A549 (cell line): Measurements from ENCODE around the gene TNNI3K. TPM values are rescaled to one million over a fixed set of nuclear protein-coding genes. Genes with fewer than 3 reads are reported as not detected.

Source experiments
- ATAC-seq, 2 experiments: fragments of 200-7000 bp in 1 of 2; fragments of >200 bp in 1 of 2; cut with Nextera tagmentation in 1 of 2; cut with Tn5 transposase in 1 of 2; 3 replicates each; pipeline versions ENCODE4 v1.8.0 to v1.9.1; 2018 to 2020; ENCODE audit warnings: mild to moderate bottlenecking in 1 of 2, moderate library complexity in 1 of 2
- CTCF ChIA-PET: fragments of 300-600 bp; sonication (Branson Sonifier 250); formaldehyde crosslinking; extraction: SDS; loops from one replicate; lab custom pipeline; 2021; ENCODE audit warnings: antibody characterized with exemption, inconsistent platforms; lab: Yijun Ruan, JAX
- POLR2A ChIA-PET: fragments of 350-600 bp; formaldehyde crosslinking; extraction: SDS; loops from one replicate; lab custom pipeline; 2021; ENCODE audit warnings: antibody characterized with exemption, inconsistent platforms; lab: Yijun Ruan, JAX
- DNase-seq, 2 experiments: peaks; one replicate each; pipeline versions ENCODE4 v3.0.0 to v3.0.0-alpha.2; 2011 to 2016; ENCODE audit warnings: low read depth in 1 of 2, low spot score in 1 of 2
- FAIRE-seq: peaks from 2 replicates; lab custom pipeline; 2011; peaks lifted over from hg19 to GRCh38; lab: Jason Lieb, UNC
- H3K27ac ChIP-seq, 2 experiments: fragments of >200 bp; sonication (Bioruptor Twin); formaldehyde crosslinking; 3 replicates each; pipeline ENCODE4 v1.5.1; 2016 to 2017
- H3K4me1 ChIP-seq: fragments of >200 bp; sonication (Bioruptor Twin); formaldehyde crosslinking; 3 replicates; pipeline ENCODE4 v1.6.1; 2016
- H3K4me2 ChIP-seq: fragments of >200 bp; sonication (Bioruptor Twin); formaldehyde crosslinking; 3 replicates; pipeline ENCODE4 v1.6.1; 2016
- H3K4me3 ChIP-seq: fragments of >200 bp; sonication (Bioruptor Twin); formaldehyde crosslinking; 3 replicates; pipeline ENCODE4 v1.5.1; 2016
- H3K9me3 ChIP-seq: fragments of >200 bp; sonication (Bioruptor Twin); formaldehyde crosslinking; 3 replicates; pipeline ENCODE4 v1.6.1; 2016
- CEBPB ChIP-seq, 2 experiments: fragments of >200 bp in 1 of 2; sonication (Bioruptor Twin) in 1 of 2; formaldehyde crosslinking in 1 of 2; IDR thresholded peaks; 2 replicates each; pipeline ENCODE4 v1.6.1; 2012 to 2016
- EP300 ChIP-seq, 2 experiments: fragments of >200 bp; sonication (Bioruptor Twin); formaldehyde crosslinking; IDR thresholded peaks; 2 replicates in 1 of 2; 3 replicates in 1 of 2; pipeline ENCODE4 v1.6.1; 2016 to 2017
- FOSB ChIP-seq: fragments of 250-450 bp; sonication (Bioruptor Pico); IDR thresholded peaks from 2 replicates; pipeline ENCODE4 v1.5.0; 2020; ENCODE audit warnings: mild to moderate bottlenecking, moderate library complexity
- FOXS1 ChIP-seq: fragments of 250-450 bp; sonication (Bioruptor Pico); IDR thresholded peaks from 2 replicates; pipeline ENCODE4 v1.5.0; 2020; ENCODE audit warnings: mild to moderate bottlenecking, moderate library complexity
- HOXB5 ChIP-seq: fragments of 250-450 bp; sonication (Bioruptor Pico); IDR thresholded peaks from 2 replicates; pipeline ENCODE4 v1.5.0; 2020; ENCODE audit warnings: mild to moderate bottlenecking, moderate library complexity
- KDM1A ChIP-seq: fragments of 200-600 bp; sonication (generic); IDR thresholded peaks from 2 replicates; pipeline ENCODE4 v1.6.1; 2016; ENCODE audit warnings: low read depth, mild to moderate bottlenecking
- MAFK ChIP-seq: fragments of 450-650 bp; IDR thresholded peaks from 2 replicates; pipeline ENCODE4 v1.6.1; 2014; ENCODE audit not compliant: partially characterized antibody
- MYC ChIP-seq: IDR thresholded peaks from 2 replicates; pipeline ENCODE4 v1.6.1; 2012; ENCODE audit warnings: mild to moderate bottlenecking, inconsistent platforms, low read length, improper control_type of control experiment, borderline replicate concordance
- NFE2L2 ChIP-seq: fragments of 150-350 bp; conservative IDR thresholded peaks from 2 replicates; pipeline ENCODE4 v1.6.1; 2014; ENCODE audit warnings: low read length
- NPAS2 ChIP-seq: fragments of 250-450 bp; sonication (Bioruptor Pico); IDR thresholded peaks from 2 replicates; pipeline ENCODE4 v1.8.0; 2022; ENCODE audit warnings: mild to moderate bottlenecking, moderate library complexity, borderline replicate concordance
- RAD21 ChIP-seq, 2 experiments: fragments of >200 bp in 1 of 2; sonication (Bioruptor Twin) in 1 of 2; formaldehyde crosslinking in 1 of 2; IDR thresholded peaks in 1 of 2; conservative IDR thresholded peaks in 1 of 2; 2 replicates in 1 of 2; 3 replicates in 1 of 2; pipeline ENCODE4 v1.6.1; 2012 to 2018; ENCODE audit warnings: inconsistent platforms in 1 of 2
- RCOR1 ChIP-seq: fragments of 150-350 bp; IDR thresholded peaks from 2 replicates; pipeline ENCODE4 v1.6.1; 2014; ENCODE audit warnings: antibody characterized with exemption, low read length, low read depth
- RNF2 ChIP-seq: fragments of 200-600 bp; sonication (generic); IDR thresholded peaks from 2 replicates; pipeline ENCODE4 v1.6.1; 2016; ENCODE audit warnings: low read depth, mild to moderate bottlenecking, antibody characterized with exemption, moderate library complexity, borderline replicate concordance
- SMC3 ChIP-seq: fragments of >200 bp; sonication (Bioruptor Twin); formaldehyde crosslinking; IDR thresholded peaks from 3 replicates; pipeline ENCODE4 v1.6.1; 2018; ENCODE audit warnings: inconsistent platforms
- ZSCAN20 ChIP-seq: fragments of 250-450 bp; sonication (Bioruptor Pico); IDR thresholded peaks from 2 replicates; pipeline ENCODE4 v1.8.0; 2022; ENCODE audit warnings: mild to moderate bottlenecking, moderate library complexity
- WGBS: methylation state at CpG from one replicate; pipeline ENCODE4 v1.1.6; 2017; ENCODE audit errors: missing lambda C conversion rate; 5-methylcytosine and 5-hydroxymethylcytosine counted together
- polyA plus RNA-seq, 4 experiments: library from polyadenylated mRNA; depleted of rRNA in 3 of 4; stranded (reverse); fragments of >200 nt; fragmentation: RNase III in 1 of 4; extraction: RNeasy Plus Mini Kit Qiagen cat#74134 plus additional on column Dnase treatment in 1 of 4; gene quantifications; 2 replicates in 3 of 4; 3 replicates in 1 of 4; pipeline ENCODE4 v1.2.3, GENCODE V29; 2011 to 2017
- TF ChIP-seq, protein P1 (sequence below): fragments of 250-450 bp; sonication (Bioruptor Pico); IDR thresholded peaks from 2 replicates; pipeline ENCODE4 v1.5.0; 2020; ENCODE audit warnings: low read depth, mild to moderate bottlenecking, moderate library complexity
- TF ChIP-seq, protein P2 (sequence below): fragments of 150-350 bp; IDR thresholded peaks from 2 replicates; pipeline ENCODE4 v1.6.1; 2014; ENCODE audit warnings: low read depth, mild to moderate bottlenecking, low read length

Gene TNNI3K
- polyA plus RNA-seq, 2 of the 4 experiments (the other 2 are of a cell fraction): 0.67 TPM; not detected in 1

DNA sequence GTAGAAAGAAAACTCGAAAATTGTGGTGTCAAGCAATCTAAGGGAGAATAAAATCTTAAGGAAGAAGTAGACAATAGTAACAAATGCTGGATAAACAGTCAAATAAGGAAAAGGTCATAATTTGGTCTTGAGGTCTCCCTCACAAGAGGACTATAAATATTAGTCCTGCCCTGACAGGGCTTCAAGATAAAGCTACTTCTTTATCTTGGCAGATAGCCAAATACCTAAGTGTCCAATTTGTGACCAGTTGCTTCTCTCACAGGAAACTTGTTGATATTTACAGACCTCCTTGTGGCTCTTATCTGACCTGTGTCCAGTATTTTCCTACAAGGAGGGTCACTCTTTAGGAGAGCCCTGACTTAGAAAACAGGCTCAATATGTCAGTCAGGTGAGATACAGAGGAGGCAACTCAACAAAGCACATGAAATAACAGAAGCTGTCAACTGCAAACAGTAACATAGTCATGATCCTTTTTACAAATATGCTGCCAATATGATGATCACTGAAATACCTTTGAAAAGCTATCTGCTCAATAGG is 88.8 kb downstream of the TNNI3K start (continued):
- no peak for TF ChIP-seq CEBPB (IDR thresholded peaks at IDR 0.05)
- TF ChIP-seq MYC: no peak
- TF ChIP-seq, protein P1, sequence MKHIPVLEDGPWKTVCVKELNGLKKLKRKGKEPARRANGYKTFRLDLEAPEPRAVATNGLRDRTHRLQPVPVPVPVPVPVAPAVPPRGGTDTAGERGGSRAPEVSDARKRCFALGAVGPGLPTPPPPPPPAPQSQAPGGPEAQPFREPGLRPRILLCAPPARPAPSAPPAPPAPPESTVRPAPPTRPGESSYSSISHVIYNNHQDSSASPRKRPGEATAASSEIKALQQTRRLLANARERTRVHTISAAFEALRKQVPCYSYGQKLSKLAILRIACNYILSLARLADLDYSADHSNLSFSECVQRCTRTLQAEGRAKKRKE: no peak
- TF ChIP-seq, protein P2, sequence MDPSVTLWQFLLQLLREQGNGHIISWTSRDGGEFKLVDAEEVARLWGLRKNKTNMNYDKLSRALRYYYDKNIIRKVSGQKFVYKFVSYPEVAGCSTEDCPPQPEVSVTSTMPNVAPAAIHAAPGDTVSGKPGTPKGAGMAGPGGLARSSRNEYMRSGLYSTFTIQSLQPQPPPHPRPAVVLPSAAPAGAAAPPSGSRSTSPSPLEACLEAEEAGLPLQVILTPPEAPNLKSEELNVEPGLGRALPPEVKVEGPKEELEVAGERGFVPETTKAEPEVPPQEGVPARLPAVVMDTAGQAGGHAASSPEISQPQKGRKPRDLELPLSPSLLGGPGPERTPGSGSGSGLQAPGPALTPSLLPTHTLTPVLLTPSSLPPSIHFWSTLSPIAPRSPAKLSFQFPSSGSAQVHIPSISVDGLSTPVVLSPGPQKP: no peak
- no peak for TF ChIP-seq ZSCAN20 (CRISPR knock-in tag)
- TF ChIP-seq EP300 (IDR thresholded peaks at IDR 0.05): no peak
- no peak for TF ChIP-seq RAD21 (conservative IDR thresholded peaks at IDR 0.05 in 1 of 2, IDR thresholded peaks at IDR 0.05 in 1 of 2)

DNA sequence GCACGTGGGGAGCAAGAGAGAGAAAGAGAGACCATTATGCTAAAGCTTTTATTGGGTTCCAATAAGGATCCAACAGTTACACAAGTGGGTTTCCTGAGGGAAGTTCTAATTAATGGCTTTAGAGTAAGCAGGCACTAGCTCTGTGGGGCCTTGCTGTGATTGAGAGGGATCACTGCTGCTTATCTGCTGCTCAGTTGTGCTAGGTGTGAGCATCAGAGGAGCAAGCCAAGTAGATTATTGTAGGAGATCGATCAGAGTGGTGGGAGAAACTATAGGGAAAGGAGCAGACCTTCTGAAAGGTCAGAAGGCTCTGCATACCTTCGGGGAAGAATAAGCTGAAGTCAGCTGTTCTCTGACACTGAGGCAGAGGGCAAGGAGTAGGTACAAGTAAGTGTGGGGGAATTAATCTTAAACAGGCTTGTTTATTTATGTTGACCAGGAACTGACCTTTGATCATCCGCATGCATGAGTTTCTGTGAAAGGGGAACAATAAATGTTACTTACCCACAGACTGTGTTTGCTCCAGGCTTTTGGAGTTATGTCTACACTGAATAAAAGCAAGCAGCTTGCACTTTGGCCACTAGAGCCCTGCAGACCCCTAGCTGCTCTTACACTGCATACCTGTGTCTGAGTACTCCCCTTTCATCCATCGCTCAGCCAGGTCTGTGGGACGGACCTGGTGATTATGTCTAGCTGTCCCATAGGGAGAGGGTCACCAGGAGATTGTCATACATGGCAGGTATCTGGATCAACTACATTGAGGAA is 89.7 kb downstream of the TNNI3K start:
- WGBS: 31% methylated on average over 6 of the region's 6 CpGs
- no peaks in the 10 kb centered on the region for H3K4me1 ChIP-seq
- no peaks in the 10 kb centered on the region for H3K9me3 ChIP-seq
- ATAC-seq: no peak
- no peak for TF ChIP-seq FOXS1 (CRISPR knock-in tag)
- TF ChIP-seq SMC3: no peak
- POLR2A ChIA-PET: no interaction called here
- no peak overlapping the region for H3K4me3 ChIP-seq
- no peak overlapping the region for H3K4me2 ChIP-seq
- DNase-seq: no peak
- CTCF ChIA-PET: interaction anchor here (0.8 kb wide), 1 partner anchor 179 kb away, joined by 3 read pairs; no protein-coding TSS in a partner anchor
- H3K27ac ChIP-seq: no peak overlapping the region
- FAIRE-seq: no peak

DNA sequence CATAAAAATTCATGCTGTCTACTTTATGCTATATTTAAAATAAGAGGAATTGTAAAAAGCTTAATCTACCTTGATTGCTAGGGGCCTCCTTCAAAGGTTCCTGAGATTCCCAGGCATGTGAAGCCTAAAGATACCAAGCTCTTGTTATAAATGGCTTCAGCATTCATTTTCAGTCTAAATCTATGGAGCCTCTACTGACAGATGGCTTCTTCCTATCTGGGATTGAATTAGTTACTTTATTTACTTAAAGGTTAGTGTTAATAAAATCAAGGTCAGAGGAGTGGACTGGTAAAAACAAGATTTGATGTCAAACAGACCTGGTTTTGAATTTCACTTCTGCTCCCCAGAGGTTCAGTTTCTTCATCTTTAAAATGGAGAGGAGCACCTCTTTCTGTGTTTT is 93.7 kb downstream of the TNNI3K start:
- no peak for TF ChIP-seq FOSB (CRISPR knock-in tag)
- TF ChIP-seq, protein P2: no peak
- TF ChIP-seq RCOR1: no peak
- no peak for TF ChIP-seq MAFK
- TF ChIP-seq NFE2L2: no peak
- TF ChIP-seq KDM1A: no peak
- no peak for TF ChIP-seq NPAS2
- no peaks in the 10 kb centered on the region for H3K9me3 ChIP-seq
- no peak overlapping the region for H3K4me3 ChIP-seq
- FAIRE-seq: no peak
- no peak overlapping the region for H3K4me2 ChIP-seq
- POLR2A ChIA-PET: no interaction called here
- H3K4me1 ChIP-seq: no peaks in the 10 kb centered on the region
- ATAC-seq: no peak
- CTCF ChIA-PET: no interaction called here
- DNase-seq: no peak
- no peak overlapping the region for H3K27ac ChIP-seq

DNA sequence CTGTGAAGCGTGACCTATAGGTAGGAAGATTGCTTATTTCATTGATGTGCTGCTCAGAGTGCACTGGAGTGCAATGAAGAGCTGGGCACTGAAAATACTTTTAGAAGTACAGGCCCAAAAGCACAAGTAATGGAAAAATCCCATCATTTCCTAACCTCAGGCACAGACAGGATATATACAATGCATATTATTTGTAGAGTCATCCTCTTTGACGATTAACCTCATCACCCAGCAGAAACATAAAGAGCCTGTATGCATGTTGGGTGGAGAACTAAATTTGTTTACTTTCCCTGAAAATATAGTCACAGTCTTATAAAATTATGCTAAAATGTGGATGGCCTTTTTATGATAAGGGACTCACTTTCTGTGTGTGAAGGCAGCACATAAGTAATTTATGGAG is 98.1 kb downstream of the TNNI3K start:
- DNase-seq: no peak
- 81% methylated on average over 2 of the region's 2 CpGs for WGBS
- no peaks in the 10 kb centered on the region for H3K4me1 ChIP-seq
- TF ChIP-seq RNF2 (no peak), HOXB5 (no peak)
- no peaks in the 10 kb centered on the region for H3K9me3 ChIP-seq
- H3K27ac ChIP-seq: no peak overlapping the region
- POLR2A ChIA-PET: no interaction called here
- no peak for ATAC-seq
- no peak overlapping the region for H3K4me3 ChIP-seq
- H3K4me2 ChIP-seq: no peak overlapping the region
- no peak for FAIRE-seq
- CTCF ChIA-PET: no interaction called here
